Measurements from ENCODE around the gene HSDL2.

- TF ChIP-seq CTCF (conservative IDR thresholded peaks at IDR 0.05; ENCODE audit: low read depth, low read length), result no peak
- TF ChIP-seq EZH2 (IDR thresholded peaks at IDR 0.05; ENCODE audit: low read length, unreplicated experiment), result no peak
- TF ChIP-seq EZH2phosphoT487 (IDR thresholded peaks at IDR 0.05; ENCODE audit: borderline replicate concordance, low read length), result no peak
Measured at GRCh38 chr9:112516769-112517168, 136.9 kb downstream of the HSDL2 start.

All from PC-3 (cell line).